Pulmonary artery endothelial cell (primary cell): ENCODE data around the gene ZBTB47. TPM values are rescaled to one million over a fixed set of nuclear protein-coding genes. Genes with fewer than 3 reads are reported as not detected.

Source experiments
- DNase-seq: peaks from one replicate; pipeline ENCODE4 v3.0.0-alpha.2; 2011; ENCODE audit warnings: low read depth, low spot score
- total RNA-seq: library from RNA; depleted of rRNA; stranded (reverse); fragments of >200 nt; gene quantifications from 2 replicates; pipeline ENCODE4 v1.2.3, GENCODE V29; 2014

ZBTB47 gene
- total RNA-seq, 1 donor from 2014 or later = 22.4 TPM

DNA sequence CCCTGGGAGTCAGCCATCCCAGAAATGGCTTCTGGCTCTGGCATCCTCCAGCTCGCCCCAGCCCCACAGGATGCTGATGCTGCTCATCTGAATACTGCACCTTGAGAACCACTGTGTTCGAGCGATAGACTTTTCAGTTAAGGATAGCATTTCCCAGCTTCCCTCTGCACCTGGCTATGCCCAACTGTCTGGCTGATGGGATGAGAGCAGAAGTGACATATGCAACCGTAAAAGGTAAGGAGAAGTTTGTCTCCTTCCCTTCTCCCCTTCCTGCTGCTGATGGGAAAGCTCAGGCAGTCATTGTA lies 58.8 kb downstream of the ZBTB47 start:
- no peak for DNase-seq

DNA sequence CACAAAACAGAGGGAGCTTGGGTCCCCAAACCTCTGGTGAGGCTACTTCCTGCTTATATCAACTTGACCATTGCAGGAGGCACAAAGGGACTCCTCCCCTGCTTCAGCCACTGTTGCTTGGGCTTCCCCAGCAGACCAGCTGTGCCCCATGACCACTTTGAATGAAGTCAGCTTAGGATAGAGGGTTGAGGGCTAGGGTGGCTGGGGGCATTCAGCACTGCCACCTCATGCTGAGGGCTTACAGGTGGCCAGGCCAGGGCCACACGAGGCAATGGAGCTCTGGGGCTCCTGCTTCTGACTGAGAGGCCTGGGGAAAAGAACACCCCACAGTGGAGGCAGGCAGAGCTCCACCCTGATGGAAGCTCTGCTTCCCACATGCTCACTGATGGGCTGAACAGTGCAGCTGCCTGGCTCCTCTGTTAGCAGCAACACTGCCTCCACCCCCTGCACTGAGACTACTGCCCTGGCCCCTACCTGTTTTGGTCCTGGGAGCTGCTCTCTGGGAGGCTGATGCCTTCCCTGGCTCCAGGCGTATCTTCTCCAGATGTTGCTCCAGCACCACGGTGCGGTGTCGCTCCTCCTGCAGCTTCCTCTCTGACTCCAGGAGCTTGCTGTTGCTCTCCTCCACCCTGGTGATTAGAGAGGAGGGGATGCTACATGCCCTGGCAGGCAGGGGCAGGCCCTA lies 59.3 kb downstream of the ZBTB47 start:
- DNase-seq = no peak

DNA sequence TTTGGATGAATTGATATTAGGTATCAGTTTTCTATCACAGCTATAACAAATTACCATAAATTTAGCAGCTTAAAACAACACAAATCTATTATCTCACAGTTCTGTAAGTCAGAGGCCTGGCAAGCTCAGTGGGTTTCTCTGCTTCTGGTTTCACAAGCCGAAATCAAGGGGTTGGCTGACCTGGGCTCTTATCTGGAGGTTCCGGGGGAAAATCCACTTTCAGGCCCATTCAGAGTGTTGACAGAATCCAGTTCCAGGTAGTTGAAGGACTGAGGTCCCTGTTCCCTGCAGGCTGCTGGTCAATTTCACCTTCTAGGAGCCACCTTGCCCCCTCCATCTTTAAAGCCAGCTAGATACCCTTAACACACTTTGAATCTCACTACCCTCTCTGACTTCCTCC lies 60.2 kb downstream of the ZBTB47 start:
- no peak for DNase-seq

DNA sequence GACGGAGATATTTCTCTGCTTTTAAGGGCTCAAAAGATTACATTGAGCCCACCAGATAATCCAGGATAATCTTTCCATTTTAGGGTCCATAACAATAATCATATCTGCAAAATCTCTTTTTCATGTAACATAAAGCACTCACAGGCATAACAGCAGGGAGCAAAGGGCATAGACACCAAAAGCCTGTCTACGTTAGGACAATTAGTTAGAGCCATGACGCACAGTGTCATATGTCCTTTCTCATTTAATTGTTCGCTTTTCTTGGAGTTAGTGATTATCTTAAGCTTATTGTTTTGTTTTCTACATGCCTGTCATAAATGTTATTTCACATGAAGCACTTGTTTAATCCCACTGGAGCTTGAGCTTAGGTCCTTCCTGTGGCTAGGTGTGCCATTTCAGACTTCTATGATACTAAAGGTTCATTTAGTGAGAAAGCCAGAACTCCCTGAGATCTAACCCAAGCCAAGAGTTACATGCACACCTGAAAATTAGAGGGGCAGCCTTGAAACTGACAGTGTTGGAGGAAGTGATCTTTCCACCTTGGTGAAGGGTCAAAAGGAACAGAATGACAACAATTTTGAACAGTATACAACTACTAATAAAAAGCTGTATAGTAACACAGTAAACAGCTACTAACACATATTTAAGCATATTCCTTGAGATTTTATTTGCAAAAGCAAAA lies 60.8 kb downstream of the ZBTB47 start:
- DNase-seq = no peak

Other genes starting within 250 kb of the ZBTB47 start
- gene LYZL4, start 243.1 kb upstream of the ZBTB47 start, total RNA-seq = not detected in 2 replicates
- 1.9 and 4.5 TPM in 2 replicates for gene VIPR1, start 151.1 kb upstream of the ZBTB47 start, total RNA-seq
- 79.9 and 96.4 TPM in 2 replicates for gene SEC22C, start 71.7 kb upstream of the ZBTB47 start, total RNA-seq
- gene SS18L2, start 62.8 kb upstream of the ZBTB47 start, total RNA-seq = 34.2 and 40.9 TPM in 2 replicates
- 42.3 and 57.4 TPM in 2 replicates for gene NKTR, start 53.0 kb upstream of the ZBTB47 start, total RNA-seq
- gene KLHL40, start 31.8 kb downstream of the ZBTB47 start, total RNA-seq = not detected in 2 replicates
- gene HHATL, start 49.1 kb downstream of the ZBTB47 start, total RNA-seq = not detected in 2 replicates
- 0.07 and 0.33 TPM in 2 replicates for gene CCDC13, start 119.6 kb downstream of the ZBTB47 start, total RNA-seq
- gene HIGD1A, start 150.8 kb downstream of the ZBTB47 start, total RNA-seq = 139 and 144 TPM in 2 replicates
- not detected in 2 replicates for gene ACKR2, start 155.7 kb downstream of the ZBTB47 start, total RNA-seq
- gene CYP8B1, start 222.2 kb downstream of the ZBTB47 start, total RNA-seq = not detected in 2 replicates